DOHH2 (cell line): Measurements from ENCODE around the gene CHMP6.

ENCODE experiments used
- H3F3A ChIP-seq: fragments of 200-600 bp; sonication (generic), shearing (Covaris generic); 2 replicates; pipeline ENCODE4 v1.6.0; 2016; ENCODE audit warnings: antibody characterized with exemption, mild to moderate bottlenecking; ENCODE audit not compliant: control insufficient read depth, insufficient read depth
- H3K27ac ChIP-seq: fragments of 200-600 bp; sonication (generic); 2 replicates; pipeline ENCODE4 v1.5.1; 2014; ENCODE audit warnings: low read depth, mild to moderate bottlenecking, low read length, moderate library complexity
- H3K27me3 ChIP-seq: fragments of 200-600 bp; sonication (generic); 2 replicates; pipeline ENCODE4 v1.6.1; 2014; ENCODE audit warnings: mild to moderate bottlenecking, low read length, mixed read lengths; ENCODE audit not compliant: control insufficient read depth
- H3K36me3 ChIP-seq: fragments of 200-600 bp; sonication (generic); 2 replicates; pipeline ENCODE4 v1.6.1; 2014; ENCODE audit warnings: mild to moderate bottlenecking, low read length, moderate library complexity, mixed read lengths; ENCODE audit not compliant: control insufficient read depth
- H3K4me1 ChIP-seq: fragments of 200-600 bp; sonication (generic); 2 replicates; pipeline ENCODE4 v1.6.1; 2014; ENCODE audit warnings: mild to moderate bottlenecking, low read length, mixed read lengths; ENCODE audit not compliant: control insufficient read depth
- H3K4me2 ChIP-seq: fragments of 200-600 bp; sonication (generic); 2 replicates; pipeline ENCODE4 v1.6.0; 2014; ENCODE audit warnings: mild to moderate bottlenecking, low read length, moderate library complexity
- H3K4me3 ChIP-seq: fragments of 200-600 bp; sonication (generic); 2 replicates; pipeline ENCODE4 v1.5.1; 2014; ENCODE audit warnings: mild to moderate bottlenecking, low read length, mixed read lengths
- H3K79me2 ChIP-seq: fragments of 200-600 bp; sonication (generic); 2 replicates; pipeline ENCODE4 v1.6.1; 2014; ENCODE audit warnings: mild to moderate bottlenecking, low read length, mixed read lengths; ENCODE audit not compliant: control insufficient read depth
- H3K9me2 ChIP-seq: fragments of 200-600 bp; sonication (generic); replicated peaks from 2 replicates; pipeline ENCODE4 v1.6.1; 2014; ENCODE audit warnings: mild to moderate bottlenecking, low read length, mixed read lengths; ENCODE audit not compliant: control insufficient read depth
- H3K9me3 ChIP-seq: fragments of 200-600 bp; sonication (generic); 2 replicates; pipeline ENCODE4 v1.6.1; 2014; ENCODE audit warnings: antibody characterized with exemption, low read length, mixed read lengths; ENCODE audit not compliant: control insufficient read depth, insufficient read depth
- H4K20me1 ChIP-seq: fragments of 200-600 bp; sonication (generic); 2 replicates; pipeline ENCODE4 v1.6.0; 2014; ENCODE audit warnings: low read depth, mild to moderate bottlenecking, antibody characterized with exemption, low read length, moderate library complexity; ENCODE audit not compliant: control insufficient read depth, insufficient read depth
- EZH2phosphoT487 ChIP-seq: fragments of 200-600 bp; sonication (generic); IDR thresholded peaks from 2 replicates; pipeline ENCODE4 v1.6.1; 2017; ENCODE audit warnings: borderline replicate concordance, mild to moderate bottlenecking, antibody characterized with exemption, low read length, moderate library complexity, mixed read lengths
- TF ChIP-seq, protein P1 (sequence below): fragments of 200-600 bp; sonication (generic); IDR thresholded peaks from one replicate; pipeline ENCODE4 v1.5.1; 2014; ENCODE audit warnings: antibody characterized with exemption, mild to moderate bottlenecking, low read depth, low read length; ENCODE audit not compliant: poor library complexity, severe bottlenecking

The CHMP6 gene

DNA sequence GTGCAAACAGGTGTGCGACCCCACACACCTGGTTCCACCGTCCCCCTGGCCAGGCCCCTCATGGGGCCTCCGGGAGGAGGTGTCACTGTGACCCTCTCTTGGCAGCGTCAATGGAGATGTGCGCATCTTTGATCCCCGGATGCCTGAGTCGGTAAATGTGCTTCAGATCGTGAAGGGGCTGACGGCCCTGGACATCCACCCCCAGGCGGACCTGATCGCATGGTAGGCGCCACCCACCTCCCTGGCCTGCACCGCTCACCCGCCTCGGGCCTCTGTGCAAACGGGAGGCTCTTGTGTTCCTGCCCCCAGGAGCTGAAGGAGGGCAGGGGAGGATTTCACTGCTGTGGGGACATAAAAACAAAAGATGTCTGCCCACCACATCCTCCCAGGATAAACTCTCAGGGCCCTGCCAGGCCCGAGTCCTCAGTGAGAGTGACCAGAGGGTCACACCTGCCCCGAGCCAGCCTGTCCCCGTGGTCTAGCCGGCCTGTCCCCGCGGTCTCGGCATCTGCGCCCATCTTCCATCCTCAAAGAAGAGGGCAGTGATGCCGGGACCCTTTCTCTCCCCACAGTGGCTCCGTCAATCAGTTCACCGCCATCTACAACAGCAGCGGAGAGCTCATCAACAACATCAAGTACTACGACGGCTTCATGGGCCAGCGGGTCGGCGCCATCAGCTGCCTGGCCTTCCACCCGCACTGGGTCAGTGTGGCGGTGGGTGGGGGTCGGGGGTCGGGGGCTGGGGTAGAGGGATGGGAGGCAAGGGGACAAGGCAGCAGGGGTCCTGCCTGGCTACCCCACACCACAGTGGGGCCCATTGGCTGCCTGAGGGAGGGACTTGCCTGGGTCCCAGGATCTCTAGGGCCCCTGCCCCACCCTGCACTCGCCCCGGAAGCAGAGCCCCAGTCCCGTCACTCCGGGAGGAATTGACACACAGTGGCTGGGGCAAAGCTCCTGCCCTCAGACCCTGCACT, 29.0 kb upstream of the CHMP6 start:
- Histone ChIP-seq H3K27ac (no peak overlapping the region), H3K4me2 (no peak overlapping the region)

GRCh38 chr17:80963812-80964543, 27.7 kb upstream of the CHMP6 start:
- no peaks in the 10 kb centered on the region for H3K36me3 ChIP-seq
- H3K27ac ChIP-seq = no peak overlapping the region
- H3K9me3 ChIP-seq = no peaks in the 10 kb centered on the region
- H3K4me2 ChIP-seq = no peak overlapping the region
- no peaks in the 10 kb centered on the region for H4K20me1 ChIP-seq
- no peak overlapping the region for H3K4me3 ChIP-seq
- H3K4me1 ChIP-seq = no peaks in the 10 kb centered on the region; the same call in 1 of the 2 replicates
- no peaks in the 10 kb centered on the region for H3K27me3 ChIP-seq
- H3F3A ChIP-seq = no peaks in the 10 kb centered on the region
- TF ChIP-seq, protein P1, sequence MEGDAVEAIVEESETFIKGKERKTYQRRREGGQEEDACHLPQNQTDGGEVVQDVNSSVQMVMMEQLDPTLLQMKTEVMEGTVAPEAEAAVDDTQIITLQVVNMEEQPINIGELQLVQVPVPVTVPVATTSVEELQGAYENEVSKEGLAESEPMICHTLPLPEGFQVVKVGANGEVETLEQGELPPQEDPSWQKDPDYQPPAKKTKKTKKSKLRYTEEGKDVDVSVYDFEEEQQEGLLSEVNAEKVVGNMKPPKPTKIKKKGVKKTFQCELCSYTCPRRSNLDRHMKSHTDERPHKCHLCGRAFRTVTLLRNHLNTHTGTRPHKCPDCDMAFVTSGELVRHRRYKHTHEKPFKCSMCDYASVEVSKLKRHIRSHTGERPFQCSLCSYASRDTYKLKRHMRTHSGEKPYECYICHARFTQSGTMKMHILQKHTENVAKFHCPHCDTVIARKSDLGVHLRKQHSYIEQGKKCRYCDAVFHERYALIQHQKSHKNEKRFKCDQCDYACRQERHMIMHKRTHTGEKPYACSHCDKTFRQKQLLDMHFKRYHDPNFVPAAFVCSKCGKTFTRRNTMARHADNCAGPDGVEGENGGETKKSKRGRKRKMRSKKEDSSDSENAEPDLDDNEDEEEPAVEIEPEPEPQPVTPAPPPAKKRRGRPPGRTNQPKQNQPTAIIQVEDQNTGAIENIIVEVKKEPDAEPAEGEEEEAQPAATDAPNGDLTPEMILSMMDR = no peak
- TF ChIP-seq EZH2phosphoT487 = no peak
- no peaks in the 10 kb centered on the region for H3K9me2 ChIP-seq
- no peaks in the 10 kb centered on the region for H3K79me2 ChIP-seq

More for the DNA sequence above, 29.0 kb upstream of the CHMP6 start:
- H3K4me3 ChIP-seq = no peak overlapping the region
- no peaks in the 10 kb centered on the region for H3F3A ChIP-seq
- no peaks in the 10 kb centered on the region for H3K36me3 ChIP-seq
- no peaks in the 10 kb centered on the region for H3K79me2 ChIP-seq
- H3K9me2 ChIP-seq = no peaks in the 10 kb centered on the region
- H3K4me1 ChIP-seq = no peaks in the 10 kb centered on the region
- H3K9me3 ChIP-seq = no peaks in the 10 kb centered on the region
- no peaks in the 10 kb centered on the region for H4K20me1 ChIP-seq
- TF ChIP-seq, protein P1 = no peak
- TF ChIP-seq EZH2phosphoT487 = no peak
- no peaks in the 10 kb centered on the region for H3K27me3 ChIP-seq

GRCh38 chr17:80964544-80964856, 27.1 kb upstream of the CHMP6 start:
- no peak overlapping the region for H3K27ac ChIP-seq
- H3K79me2 ChIP-seq = no peaks in the 10 kb centered on the region
- peaks cover under 1% of the 10 kb centered on the region; the same call in 1 of the 2 replicates for H3K27me3 ChIP-seq
- no peak overlapping the region for H3K4me3 ChIP-seq
- no peak overlapping the region for H3K4me2 ChIP-seq
- peaks cover 5% of the 10 kb centered on the region for H3K4me1 ChIP-seq
- TF ChIP-seq EZH2phosphoT487 = no peak
- TF ChIP-seq, protein P1 = no peak
- no peaks in the 10 kb centered on the region for H3K36me3 ChIP-seq
- H4K20me1 ChIP-seq = no peaks in the 10 kb centered on the region
- no peaks in the 10 kb centered on the region for H3K9me3 ChIP-seq
- H3F3A ChIP-seq = no peaks in the 10 kb centered on the region
- H3K9me2 ChIP-seq = no peaks in the 10 kb centered on the region
